ENCODE results near the gene GPANK1. TPM values are rescaled to one million over a fixed set of nuclear protein-coding genes. Genes with fewer than 3 reads are reported as not detected.
A peak's percentile ranks its signal among the peaks of the same experiment; 100 is the strongest.

The GPANK1 gene
- total and polyA plus RNA-seq, 9 of the 15 experiments (the other 6 are each of a cell fraction or from before 2014, with no cell fraction given): 32.2 to 111 (median 46.3) TPM

DNA sequence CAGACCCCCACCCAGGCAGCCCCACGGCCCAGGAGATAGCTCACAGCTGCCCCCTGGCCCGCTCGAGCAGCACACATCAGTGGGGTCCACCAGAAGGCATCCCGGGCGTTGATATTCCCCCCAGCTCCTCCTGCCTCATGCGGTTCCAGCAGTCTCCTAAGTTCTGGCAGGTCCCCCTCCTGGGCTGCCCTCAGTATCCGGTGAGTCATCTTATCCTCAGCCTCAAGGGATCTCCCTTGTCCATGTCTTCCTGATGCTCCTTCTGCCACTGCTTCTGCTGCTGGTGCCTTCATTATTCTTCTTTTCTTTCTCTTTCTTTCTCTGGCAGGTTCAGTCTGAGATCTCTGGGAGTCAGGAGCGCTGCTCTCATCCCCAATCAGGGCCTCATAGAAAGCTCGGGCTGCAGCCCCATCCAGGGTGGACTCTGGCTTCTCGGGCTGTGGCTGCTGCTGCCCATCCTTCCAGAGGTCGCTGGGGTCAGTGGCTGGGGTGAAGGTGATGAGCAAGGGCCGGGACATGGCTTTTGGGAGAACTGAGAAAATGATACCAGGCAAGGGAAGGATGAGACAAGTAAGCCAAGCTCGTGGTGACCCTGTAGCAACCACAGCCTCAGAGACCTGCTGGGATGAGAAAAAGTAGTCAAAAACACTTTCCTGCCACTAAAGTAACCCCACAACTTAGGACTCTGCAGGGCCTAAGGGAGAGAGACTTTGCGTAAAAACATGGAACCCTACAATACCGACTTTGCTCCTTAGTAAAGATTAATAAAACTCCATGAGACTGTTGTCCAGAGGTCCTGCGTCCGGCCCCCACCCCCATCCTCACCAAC is 622 bp downstream of the GPANK1 start (continued):
- TF ChIP-seq, protein P1, sequence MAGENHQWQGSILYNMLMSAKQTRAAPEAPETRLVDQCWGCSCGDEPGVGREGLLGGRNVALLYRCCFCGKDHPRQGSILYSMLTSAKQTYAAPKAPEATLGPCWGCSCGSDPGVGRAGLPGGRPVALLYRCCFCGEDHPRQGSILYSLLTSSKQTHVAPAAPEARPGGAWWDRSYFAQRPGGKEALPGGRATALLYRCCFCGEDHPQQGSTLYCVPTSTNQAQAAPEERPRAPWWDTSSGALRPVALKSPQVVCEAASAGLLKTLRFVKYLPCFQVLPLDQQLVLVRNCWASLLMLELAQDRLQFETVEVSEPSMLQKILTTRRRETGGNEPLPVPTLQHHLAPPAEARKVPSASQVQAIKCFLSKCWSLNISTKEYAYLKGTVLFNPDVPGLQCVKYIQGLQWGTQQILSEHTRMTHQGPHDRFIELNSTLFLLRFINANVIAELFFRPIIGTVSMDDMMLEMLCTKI (IDR thresholded peaks at IDR 0.05; ENCODE audit: partially characterized antibody): no peak
- TF ChIP-seq PURB (CRISPR knock-in tag; IDR thresholded peaks at IDR 0.05; ENCODE audit: low read depth): no peak
- TF ChIP-seq HEY1 (CRISPR knock-in tag; IDR thresholded peaks at IDR 0.05; ENCODE audit: borderline replicate concordance): no peak
- no peak for TF ChIP-seq KLF10 (CRISPR knock-in tag; IDR thresholded peaks at IDR 0.05)
- TF ChIP-seq MEF2A (IDR thresholded peaks at IDR 0.05; ENCODE audit: control insufficient read depth, low read depth, low read length): no peak
- TF ChIP-seq, protein P2, sequence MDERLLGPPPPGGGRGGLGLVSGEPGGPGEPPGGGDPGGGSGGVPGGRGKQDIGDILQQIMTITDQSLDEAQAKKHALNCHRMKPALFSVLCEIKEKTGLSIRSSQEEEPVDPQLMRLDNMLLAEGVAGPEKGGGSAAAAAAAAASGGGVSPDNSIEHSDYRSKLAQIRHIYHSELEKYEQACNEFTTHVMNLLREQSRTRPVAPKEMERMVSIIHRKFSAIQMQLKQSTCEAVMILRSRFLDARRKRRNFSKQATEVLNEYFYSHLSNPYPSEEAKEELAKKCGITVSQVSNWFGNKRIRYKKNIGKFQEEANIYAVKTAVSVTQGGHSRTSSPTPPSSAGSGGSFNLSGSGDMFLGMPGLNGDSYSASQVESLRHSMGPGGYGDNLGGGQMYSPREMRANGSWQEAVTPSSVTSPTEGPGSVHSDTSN (CRISPR knock-in tag; IDR thresholded peaks at IDR 0.05; ENCODE audit: low read depth): no peak
- TF ChIP-seq, protein P2 (tag; conservative IDR thresholded peaks at IDR 0.05; ENCODE audit: low read depth): 0 out of 2 replicates have a peak, but pooled peaks have one; percentile 7
- TF ChIP-seq U2AF2 (optimal IDR thresholded peaks at IDR 0.05; ENCODE audit: low read depth, low read length): no peak
- peak; percentile 16; the same call in 1 of the 2 replicates for TF ChIP-seq LEF1 (IDR thresholded peaks at IDR 0.05)
- TF ChIP-seq ZNF445 (CRISPR knock-in tag; IDR thresholded peaks at IDR 0.05; ENCODE audit: low read depth): no peak
- no peak for TF ChIP-seq ZNF174 (CRISPR knock-in tag; IDR thresholded peaks at IDR 0.05)
- TF ChIP-seq, protein P3, sequence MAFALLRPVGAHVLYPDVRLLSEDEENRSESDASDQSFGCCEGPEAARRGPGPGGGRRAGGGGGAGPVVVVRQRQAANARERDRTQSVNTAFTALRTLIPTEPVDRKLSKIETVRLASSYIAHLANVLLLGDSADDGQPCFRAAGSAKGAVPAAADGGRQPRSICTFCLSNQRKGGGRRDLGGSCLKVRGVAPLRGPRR (CRISPR knock-in tag; IDR thresholded peaks at IDR 0.05): 0 out of 2 replicates have a peak, but pooled peaks have one; percentile 70
- TF ChIP-seq, protein P4, sequence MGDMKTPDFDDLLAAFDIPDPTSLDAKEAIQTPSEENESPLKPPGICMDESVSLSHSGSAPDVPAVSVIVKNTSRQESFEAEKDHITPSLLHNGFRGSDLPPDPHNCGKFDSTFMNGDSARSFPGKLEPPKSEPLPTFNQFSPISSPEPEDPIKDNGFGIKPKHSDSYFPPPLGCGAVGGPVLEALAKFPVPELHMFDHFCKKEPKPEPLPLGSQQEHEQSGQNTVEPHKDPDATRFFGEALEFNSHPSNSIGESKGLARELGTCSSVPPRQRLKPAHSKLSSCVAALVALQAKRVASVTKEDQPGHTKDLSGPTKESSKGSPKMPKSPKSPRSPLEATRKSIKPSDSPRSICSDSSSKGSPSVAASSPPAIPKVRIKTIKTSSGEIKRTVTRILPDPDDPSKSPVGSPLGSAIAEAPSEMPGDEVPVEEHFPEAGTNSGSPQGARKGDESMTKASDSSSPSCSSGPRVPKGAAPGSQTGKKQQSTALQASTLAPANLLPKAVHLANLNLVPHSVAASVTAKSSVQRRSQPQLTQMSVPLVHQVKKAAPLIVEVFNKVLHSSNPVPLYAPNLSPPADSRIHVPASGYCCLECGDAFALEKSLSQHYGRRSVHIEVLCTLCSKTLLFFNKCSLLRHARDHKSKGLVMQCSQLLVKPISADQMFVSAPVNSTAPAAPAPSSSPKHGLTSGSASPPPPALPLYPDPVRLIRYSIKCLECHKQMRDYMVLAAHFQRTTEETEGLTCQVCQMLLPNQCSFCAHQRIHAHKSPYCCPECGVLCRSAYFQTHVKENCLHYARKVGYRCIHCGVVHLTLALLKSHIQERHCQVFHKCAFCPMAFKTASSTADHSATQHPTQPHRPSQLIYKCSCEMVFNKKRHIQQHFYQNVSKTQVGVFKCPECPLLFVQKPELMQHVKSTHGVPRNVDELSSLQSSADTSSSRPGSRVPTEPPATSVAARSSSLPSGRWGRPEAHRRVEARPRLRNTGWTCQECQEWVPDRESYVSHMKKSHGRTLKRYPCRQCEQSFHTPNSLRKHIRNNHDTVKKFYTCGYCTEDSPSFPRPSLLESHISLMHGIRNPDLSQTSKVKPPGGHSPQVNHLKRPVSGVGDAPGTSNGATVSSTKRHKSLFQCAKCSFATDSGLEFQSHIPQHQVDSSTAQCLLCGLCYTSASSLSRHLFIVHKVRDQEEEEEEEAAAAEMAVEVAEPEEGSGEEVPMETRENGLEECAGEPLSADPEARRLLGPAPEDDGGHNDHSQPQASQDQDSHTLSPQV (IDR thresholded peaks at IDR 0.05): no peak
- TF ChIP-seq, protein P5, sequence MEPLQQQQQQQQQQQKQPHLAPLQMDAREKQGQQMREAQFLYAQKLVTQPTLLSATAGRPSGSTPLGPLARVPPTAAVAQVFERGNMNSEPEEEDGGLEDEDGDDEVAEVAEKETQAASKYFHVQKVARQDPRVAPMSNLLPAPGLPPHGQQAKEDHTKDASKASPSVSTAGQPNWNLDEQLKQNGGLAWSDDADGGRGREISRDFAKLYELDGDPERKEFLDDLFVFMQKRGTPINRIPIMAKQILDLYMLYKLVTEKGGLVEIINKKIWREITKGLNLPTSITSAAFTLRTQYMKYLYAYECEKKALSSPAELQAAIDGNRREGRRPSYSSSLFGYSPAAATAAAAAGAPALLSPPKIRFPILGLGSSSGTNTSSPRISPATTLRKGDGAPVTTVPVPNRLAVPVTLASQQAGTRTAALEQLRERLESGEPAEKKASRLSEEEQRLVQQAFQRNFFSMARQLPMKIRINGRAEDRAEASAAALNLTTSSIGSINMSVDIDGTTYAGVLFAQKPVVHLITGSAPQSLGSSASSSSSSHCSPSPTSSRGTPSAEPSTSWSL (CRISPR knock-in tag; IDR thresholded peaks at IDR 0.05; ENCODE audit: borderline replicate concordance): no peak; the same call in 1 of the 2 replicates
- TF ChIP-seq CEBPG (CRISPR knock-in tag; IDR thresholded peaks at IDR 0.05): no peak
- TF ChIP-seq CEBPG (tag; conservative IDR thresholded peaks at IDR 0.05 in 1 of 2, IDR thresholded peaks at IDR 0.05 in 1 of 2): no peak
- no peak for TF ChIP-seq STAT5A (IDR thresholded peaks at IDR 0.05; ENCODE audit: borderline replicate concordance, low read length)
